DND-41 (cell line): ENCODE results near the gene HYI.

Experiments used
- CTCF ChIP-seq: IDR thresholded peaks from 2 replicates; pipeline ENCODE4 v1.5.1; 2012; ENCODE audit warnings: borderline replicate concordance, low read length, moderate library complexity, mild to moderate bottlenecking; ENCODE audit not compliant: poor library complexity, severe bottlenecking; ENCODE audit errors: extremely low read depth
- EZH2 ChIP-seq: IDR thresholded peaks from 3 replicates; pipeline ENCODE4 v1.6.1; 2012; ENCODE audit warnings: borderline replicate concordance, low read depth, mild to moderate bottlenecking, moderate library complexity, low read length, inconsistent platforms; ENCODE audit not compliant: severe bottlenecking

GRCh38 chr1:43465505-43466067, 11.9 kb upstream of the HYI start:
- no peak for TF ChIP-seq CTCF
- TF ChIP-seq EZH2: no peak
